Sciatic nerve (tissue), 2 donors: Measurements from ENCODE around the gene FOXK1. TPM values are rescaled to one million over a fixed set of nuclear protein-coding genes. Genes with fewer than 3 reads are reported as not detected.
"Not testable (repeated sequence)": the region's sequence is repeated elsewhere in the genome, so short reads cannot be mapped to it uniquely, and the experiment has no call there.

Source experiments
- ATAC-seq: fragments of 200-7000 bp; cut with Tn5 transposase; one replicate; pipeline ENCODE4 v1.9.1; 2020; ENCODE audit warnings: mild to moderate bottlenecking, moderate library complexity
- DNase-seq: peaks from one replicate; pipeline ENCODE4 v3.0.0-alpha.2; 2020; ENCODE audit warnings: low spot score
- intact Hi-C: fragments of 100-400 bp; cut with DNase I; formaldehyde crosslinking; loops from one replicate; pipeline ENCODE4 v1.14.2; 2022
- total RNA-seq: library from RNA; stranded (reverse); fragmentation: NEBNext Ultra II Directional; extraction: Animal tissue kit (Norgen Biotek cat#: 25700); gene quantifications from one replicate; pipeline ENCODE4 v1.2.1, GENCODE V29; 2021
- donor health status: DM: no; HTN: no; CAD: no.
- donor health status: DM: no; HTN: no; CAD: no.

Gene FOXK1
- total RNA-seq = 37.7 TPM

- ATAC-seq (peak; percentile 76), DNase-seq (peak; percentile 88)
- intact Hi-C loops = loop anchor here (5.0 to 10.0 kb wide), 2 partner anchors 40 to 73 kb away; no protein-coding TSS in a partner anchor
Observed at GRCh38 chr7:4681886-4682620, at the start of gene FOXK1. FOXK1 (plus strand) TSS chr7:4682295; CDS start chr7:4682309, 14 bp downstream.

GRCh38 chr7:4633012-4633411 is 49.1 kb upstream of the FOXK1 start:
- no peak for DNase-seq
- intact Hi-C loops = no loop called here
- ATAC-seq = no peak

- ATAC-seq = no peak
- intact Hi-C loops = no loop called here
- no peak for DNase-seq
Observed at GRCh38 chr7:4634166-4634565, 47.9 kb upstream of the FOXK1 start.

GRCh38 chr7:4638781-4639575 is 43.1 kb upstream of the FOXK1 start:
- DNase-seq (no peak), ATAC-seq (no peak)
- intact Hi-C loops = no loop called here

GRCh38 chr7:4641091-4641666 is 40.9 kb upstream of the FOXK1 start:
- intact Hi-C loops = loop anchor here (5.0 kb wide), 1 partner anchor 41 kb away; the partner anchor contains the start of gene FOXK1
- DNase-seq (no peak), ATAC-seq (no peak)

GRCh38 chr7:4641667-4642467 is 40.2 kb upstream of the FOXK1 start:
- DNase-seq (peak; percentile 98), ATAC-seq (peak; percentile 97)
- intact Hi-C loops = loop anchor here (5.0 kb wide), 1 partner anchor 40 kb away; the partner anchor contains the start of gene FOXK1

GRCh38 chr7:4642468-4643203 is 39.5 kb upstream of the FOXK1 start:
- no peak for ATAC-seq
- no peak for DNase-seq
- intact Hi-C loops = loop anchor here (5.0 kb wide), 1 partner anchor 40 kb away; the partner anchor contains the start of gene FOXK1

- intact Hi-C loops = loop anchor here (5.0 kb wide), 1 partner anchor 39 kb away; the partner anchor contains the start of gene FOXK1
- not testable (repeated sequence) for DNase-seq, ATAC-seq
Observed at GRCh38 chr7:4643204-4643471, 39.0 kb upstream of the FOXK1 start.

- ATAC-seq (no peak), DNase-seq (no peak)
- intact Hi-C loops = no loop called here
Observed at GRCh38 chr7:4645246-4645645, 36.8 kb upstream of the FOXK1 start.

GRCh38 chr7:4648111-4648510 is 34.0 kb upstream of the FOXK1 start:
- intact Hi-C loops = no loop called here

GRCh38 chr7:4650433-4651047 is 31.6 kb upstream of the FOXK1 start:
- peak; percentile 80 for ATAC-seq
- DNase-seq = no peak
- intact Hi-C loops = no loop called here

More at GRCh38 chr7:4648111-4648510, 34.0 kb upstream of the FOXK1 start:
- DNase-seq (no peak), ATAC-seq (no peak)

- intact Hi-C loops = no loop called here
- ATAC-seq (no peak), DNase-seq (no peak)
Observed at GRCh38 chr7:4653771-4654170, 28.3 kb upstream of the FOXK1 start.

GRCh38 chr7:4655311-4655710 is 26.8 kb upstream of the FOXK1 start:
- intact Hi-C loops = no loop called here
- ATAC-seq (no peak), DNase-seq (no peak)

- DNase-seq (no peak), ATAC-seq (no peak)
- intact Hi-C loops = no loop called here
Observed at GRCh38 chr7:4655896-4656295, 26.2 kb upstream of the FOXK1 start.

GRCh38 chr7:4657640-4658417 is 24.3 kb upstream of the FOXK1 start:
- no peak for ATAC-seq
- intact Hi-C loops = no loop called here
- no peak for DNase-seq

- intact Hi-C loops = no loop called here
- DNase-seq = no peak
- no peak for ATAC-seq
Observed at GRCh38 chr7:4659551-4660286, 22.4 kb upstream of the FOXK1 start.

GRCh38 chr7:4661871-4662270 is 20.2 kb upstream of the FOXK1 start:
- intact Hi-C loops = no loop called here
- no peak for ATAC-seq
- no peak for DNase-seq
